Effector CD8-positive, alpha-beta T cell (primary cell): ENCODE data around the gene CTU1.
"Not testable (repeated sequence)": the region's sequence is repeated elsewhere in the genome, so short reads cannot be mapped to it uniquely, and the experiment has no call there.

Experiments used
- DNase-seq: peaks from one replicate; lab custom pipeline; 2025; lab: John Stamatoyannopoulos, UW
- total RNA-seq, 4 experiments: gene quantifications; one replicate each; lab custom pipeline; 2026; lab: John Stamatoyannopoulos, UW

Gene CTU1
- 5.4 to 14.0 (median 7.8) reads per million in 4 experiments for total RNA-seq

- DNase-seq, result peak; percentile 97
Measured at GRCh38 chr19:51108066-51108804, at the start of gene CTU1. CTU1 (minus strand) TSS chr19:51108409; CDS start chr19:51104569, 3,840 bp downstream.

GRCh38 chr19:51157265-51157664 lies 49.1 kb upstream of the CTU1 start:
- DNase-seq, result no peak

- no peak for DNase-seq
Measured at GRCh38 chr19:51156710-51157109, 48.5 kb upstream of the CTU1 start.

- no peak for DNase-seq
Measured at GRCh38 chr19:51150627-51151026, 42.4 kb upstream of the CTU1 start.

GRCh38 chr19:51148580-51148979 lies 40.4 kb upstream of the CTU1 start:
- no peak for DNase-seq

- no peak for DNase-seq
Measured at GRCh38 chr19:51147663-51148062, 39.5 kb upstream of the CTU1 start.

- DNase-seq, result no peak
Measured at GRCh38 chr19:51146751-51147150, 38.5 kb upstream of the CTU1 start.

GRCh38 chr19:51145916-51146493 lies 37.8 kb upstream of the CTU1 start:
- DNase-seq, result no peak

- DNase-seq, result no peak
Measured at GRCh38 chr19:51144482-51145045, 36.4 kb upstream of the CTU1 start.

- DNase-seq, result no peak
Measured at GRCh38 chr19:51143486-51143885, 35.3 kb upstream of the CTU1 start.

- not testable (repeated sequence) for DNase-seq
Measured at GRCh38 chr19:51142809-51143475, 34.7 kb upstream of the CTU1 start.

- DNase-seq, result no peak
Measured at GRCh38 chr19:51142119-51142518, 33.9 kb upstream of the CTU1 start, which contains the start of gene SIGLEC7. SIGLEC7 (plus strand) TSS chr19:51142301; CDS start chr19:51142370, 69 bp downstream.

GRCh38 chr19:51141181-51141580 lies 33.0 kb upstream of the CTU1 start:
- DNase-seq, result no peak

GRCh38 chr19:51140441-51140840 lies 32.2 kb upstream of the CTU1 start:
- no peak for DNase-seq

- DNase-seq, result no peak
Measured at GRCh38 chr19:51139299-51140014, 31.2 kb upstream of the CTU1 start.

- no peak for DNase-seq
Measured at GRCh38 chr19:51138549-51138979, 30.4 kb upstream of the CTU1 start.

- DNase-seq, result no peak
Measured at GRCh38 chr19:51137792-51138425, 29.7 kb upstream of the CTU1 start.

- DNase-seq, result no peak
Measured at GRCh38 chr19:51136851-51137551, 28.8 kb upstream of the CTU1 start.

GRCh38 chr19:51135986-51136762 lies 28.0 kb upstream of the CTU1 start:
- DNase-seq, result no peak

- no peak for DNase-seq
Measured at GRCh38 chr19:51135004-51135403, 26.8 kb upstream of the CTU1 start.
